Caco-2 (cell line): ENCODE measurements around the gene PCTP. TPM values are rescaled to one million over a fixed set of nuclear protein-coding genes. Genes with fewer than 3 reads are reported as not detected.

Experiments used
- BruUV-seq: library from RNA; stranded (reverse); fragments of 400-500 nt; replicated peaks from 2 replicates; lab custom pipeline; 2021; lab: Mats Ljungman, UMichigan
- CTCF ChIA-PET: fragments of 300-600 bp; sonication (Branson Sonifier 250); formaldehyde crosslinking; loops from one replicate; lab custom pipeline; 2022; ENCODE audit warnings: antibody characterized with exemption; lab: Charles Lee
- POLR2A ChIA-PET: fragments of 300-600 bp; sonication (Branson Sonifier 250); formaldehyde crosslinking; loops from one replicate; lab custom pipeline; 2022; ENCODE audit warnings: antibody characterized with exemption; lab: Charles Lee
- DNase-seq, 2 experiments: peaks; one replicate each; pipeline versions ENCODE4 v3.0.0 to v3.0.0-alpha.2; 2020 to 2022
- H3K27me3 ChIP-seq: replicated peaks from 2 replicates; pipeline ENCODE4 v1.6.0; 2011; ENCODE audit warnings: low read length; ENCODE audit not compliant: control insufficient read depth, insufficient read depth
- H3K36me3 ChIP-seq: 2 replicates; pipeline ENCODE4 v1.5.1; 2011; ENCODE audit warnings: low read length; ENCODE audit not compliant: control insufficient read depth, insufficient read depth
- H3K4me1 ChIP-seq: fragments of 250-450 bp; sonication (Bioruptor Pico); 2 replicates; pipeline ENCODE4 v1.5.1; 2020; ENCODE audit warnings: mild to moderate bottlenecking
- H3K4me3 ChIP-seq: 2 replicates; pipeline ENCODE4 v1.5.1; 2011; ENCODE audit warnings: low read depth, mild to moderate bottlenecking, control low read depth, low read length
- H3K9me3 ChIP-seq: fragments of 250-450 bp; sonication (Bioruptor Pico); 2 replicates; pipeline ENCODE4 v1.5.1; 2020; ENCODE audit warnings: mild to moderate bottlenecking, moderate library complexity
- H3K27ac Mint-ChIP-seq: one replicate; pipeline ENCODE4 v1.8.0; 2022; ENCODE audit warnings: mixed read lengths; ENCODE audit not compliant: unreplicated experiment
- H3K27me3 Mint-ChIP-seq: one replicate; pipeline ENCODE4 v1.8.0; 2022; ENCODE audit warnings: mixed read lengths; ENCODE audit not compliant: insufficient read depth, unreplicated experiment
- H3K36me3 Mint-ChIP-seq: one replicate; pipeline ENCODE4 v1.8.0; 2022; ENCODE audit warnings: mild to moderate bottlenecking, mixed read lengths; ENCODE audit not compliant: insufficient read depth, unreplicated experiment
- H3K4me1 Mint-ChIP-seq: one replicate; pipeline ENCODE4 v1.8.0; 2022; ENCODE audit warnings: low read depth, mixed read lengths; ENCODE audit not compliant: unreplicated experiment
- H3K4me3 Mint-ChIP-seq: one replicate; pipeline ENCODE4 v1.8.0; 2022; ENCODE audit warnings: mild to moderate bottlenecking, moderate library complexity, mixed read lengths; ENCODE audit not compliant: unreplicated experiment
- H3K9me3 Mint-ChIP-seq: one replicate; pipeline ENCODE4 v1.8.0; 2022; ENCODE audit warnings: mixed read lengths; ENCODE audit not compliant: unreplicated experiment
- intact Hi-C: fragments of 100-400 bp; cut with micrococcal nuclease; formaldehyde crosslinking; loops from one replicate; pipeline ENCODE4 v1.10.0; 2022; ENCODE audit not compliant: unreplicated experiment
- total RNA-seq: library from RNA; stranded (reverse); gene quantifications from 2 replicates; pipeline ENCODE4 v1.2.3, GENCODE V29; 2022
- TF ChIP-seq, protein P1 (sequence below), 2 experiments: fragments of 200-600 bp in 1 of 2; IDR thresholded peaks; 1 replicate in 1 of 2; 2 replicates in 1 of 2; pipeline versions ENCODE4 v1.5.1 to v1.8.0; 2011 to 2022; ENCODE audit warnings: antibody characterized with exemption in 1 of 2, control low read depth in 1 of 2, inconsistent platforms in 1 of 2, low read depth in 1 of 2, low read length in 1 of 2, mild to moderate bottlenecking in 1 of 2, moderate library complexity in 1 of 2; ENCODE audit not compliant: insufficient read depth in 1 of 2, severe bottlenecking in 1 of 2, unreplicated experiment in 1 of 2

The PCTP gene
- total RNA-seq, 1 experiment from 2014 or later: 16.7 TPM

DNA sequence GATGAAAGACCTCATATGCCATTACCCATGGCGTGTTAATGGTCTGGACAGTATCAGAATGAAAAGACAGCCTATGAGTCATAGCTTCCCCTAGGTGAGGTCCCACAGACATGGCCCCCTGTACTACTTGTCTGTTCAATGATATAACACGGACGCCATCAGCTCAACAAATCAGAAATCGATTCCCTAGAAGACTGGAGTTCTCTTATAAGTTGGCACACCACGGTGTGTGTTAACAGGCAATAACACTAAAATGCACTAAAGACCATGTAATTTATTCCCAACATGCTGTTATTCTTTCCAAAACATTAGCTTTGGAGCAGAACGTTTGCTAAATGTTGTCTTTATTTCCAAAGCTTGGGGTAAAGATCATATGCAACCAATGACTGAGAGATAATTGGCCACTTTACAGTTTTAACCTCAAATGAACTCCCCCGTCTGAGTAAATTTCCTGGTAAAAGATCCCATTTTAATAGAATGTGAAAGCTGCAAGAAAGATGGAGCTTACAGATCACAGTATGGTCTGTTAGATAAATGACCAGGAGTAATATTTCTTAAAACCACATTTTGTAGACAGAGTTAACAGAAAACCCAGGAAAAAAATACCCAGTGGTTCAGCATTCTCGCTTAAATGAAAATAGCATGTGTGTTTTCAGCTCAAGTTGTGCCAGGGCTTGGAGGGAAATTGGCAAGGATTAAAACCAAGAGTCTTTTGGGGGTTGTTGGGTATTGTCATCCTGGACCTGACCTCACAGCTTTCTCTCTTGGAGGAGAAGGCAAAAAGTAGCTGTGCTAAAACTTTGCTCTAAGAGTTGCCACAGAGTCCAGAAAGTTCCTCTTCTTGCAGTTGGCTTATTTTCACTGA is 65.9 kb downstream of the PCTP start:
- H3K4me3 ChIP-seq: no peak overlapping the region
- CTCF ChIA-PET: no interaction called here
- Mint-ChIP-seq H3K4me3 (no peak overlapping the region), H3K9me3 (no peaks in the 10 kb centered on the region), H3K4me1 (no peaks in the 10 kb centered on the region), H3K27me3 (peaks cover 19% of the 10 kb centered on the region), H3K27ac (no peak overlapping the region), H3K36me3 (no peaks in the 10 kb centered on the region)
- TF ChIP-seq, protein P1, sequence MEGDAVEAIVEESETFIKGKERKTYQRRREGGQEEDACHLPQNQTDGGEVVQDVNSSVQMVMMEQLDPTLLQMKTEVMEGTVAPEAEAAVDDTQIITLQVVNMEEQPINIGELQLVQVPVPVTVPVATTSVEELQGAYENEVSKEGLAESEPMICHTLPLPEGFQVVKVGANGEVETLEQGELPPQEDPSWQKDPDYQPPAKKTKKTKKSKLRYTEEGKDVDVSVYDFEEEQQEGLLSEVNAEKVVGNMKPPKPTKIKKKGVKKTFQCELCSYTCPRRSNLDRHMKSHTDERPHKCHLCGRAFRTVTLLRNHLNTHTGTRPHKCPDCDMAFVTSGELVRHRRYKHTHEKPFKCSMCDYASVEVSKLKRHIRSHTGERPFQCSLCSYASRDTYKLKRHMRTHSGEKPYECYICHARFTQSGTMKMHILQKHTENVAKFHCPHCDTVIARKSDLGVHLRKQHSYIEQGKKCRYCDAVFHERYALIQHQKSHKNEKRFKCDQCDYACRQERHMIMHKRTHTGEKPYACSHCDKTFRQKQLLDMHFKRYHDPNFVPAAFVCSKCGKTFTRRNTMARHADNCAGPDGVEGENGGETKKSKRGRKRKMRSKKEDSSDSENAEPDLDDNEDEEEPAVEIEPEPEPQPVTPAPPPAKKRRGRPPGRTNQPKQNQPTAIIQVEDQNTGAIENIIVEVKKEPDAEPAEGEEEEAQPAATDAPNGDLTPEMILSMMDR (IDR thresholded peaks at IDR 0.05; ENCODE audit: insufficient read depth in 1 of 2, low read depth in 1 of 2, low read length in 1 of 2, severe bottlenecking in 1 of 2, unreplicated experiment in 1 of 2): no peak
- H3K4me1 ChIP-seq: no peaks in the 10 kb centered on the region
- POLR2A ChIA-PET: no interaction called here
- H3K36me3 ChIP-seq: no peaks in the 10 kb centered on the region
- peaks cover 2% of the 10 kb centered on the region; the same call in 1 of the 2 replicates for H3K27me3 ChIP-seq
- no peak for DNase-seq
- H3K9me3 ChIP-seq: no peaks in the 10 kb centered on the region
- BruUV-seq: no TSS peak
- intact Hi-C loops: no loop called here

DNA sequence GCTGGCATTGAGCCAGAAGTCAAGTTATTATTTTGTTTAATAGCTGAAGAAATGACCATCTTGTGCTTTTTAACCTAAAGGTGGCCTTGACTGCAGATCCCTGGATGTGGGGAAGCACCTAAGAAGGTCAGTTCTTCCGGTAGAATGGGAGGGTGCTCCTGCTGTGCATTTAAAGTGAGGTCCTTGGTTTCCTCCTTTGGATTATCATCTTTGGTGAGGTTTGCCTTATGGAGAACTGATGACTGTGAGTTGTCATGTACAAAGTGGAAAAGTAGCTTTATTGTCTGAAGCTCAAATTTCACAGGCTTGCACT is 66.5 kb downstream of the PCTP start:
- TF ChIP-seq, protein P1 (IDR thresholded peaks at IDR 0.05; ENCODE audit: insufficient read depth in 1 of 2, low read depth in 1 of 2, low read length in 1 of 2, severe bottlenecking in 1 of 2, unreplicated experiment in 1 of 2): no peak
- CTCF ChIA-PET: no interaction called here
- no peak overlapping the region for H3K4me3 ChIP-seq
- no TSS peak for BruUV-seq
- peaks cover 2% of the 10 kb centered on the region; the same call in 1 of the 2 replicates for H3K27me3 ChIP-seq
- intact Hi-C loops: no loop called here
- H3K36me3 ChIP-seq: no peaks in the 10 kb centered on the region
- no peak for DNase-seq
- POLR2A ChIA-PET: no interaction called here
- no peaks in the 10 kb centered on the region for H3K36me3 Mint-ChIP-seq
- peaks cover 19% of the 10 kb centered on the region for H3K27me3 Mint-ChIP-seq
- no peak overlapping the region for H3K27ac Mint-ChIP-seq
- H3K9me3 Mint-ChIP-seq: no peaks in the 10 kb centered on the region
- H3K4me1 Mint-ChIP-seq: no peaks in the 10 kb centered on the region
- no peaks in the 10 kb centered on the region for H3K4me1 ChIP-seq
- H3K4me3 Mint-ChIP-seq: no peak overlapping the region
- no peaks in the 10 kb centered on the region for H3K9me3 ChIP-seq

DNA sequence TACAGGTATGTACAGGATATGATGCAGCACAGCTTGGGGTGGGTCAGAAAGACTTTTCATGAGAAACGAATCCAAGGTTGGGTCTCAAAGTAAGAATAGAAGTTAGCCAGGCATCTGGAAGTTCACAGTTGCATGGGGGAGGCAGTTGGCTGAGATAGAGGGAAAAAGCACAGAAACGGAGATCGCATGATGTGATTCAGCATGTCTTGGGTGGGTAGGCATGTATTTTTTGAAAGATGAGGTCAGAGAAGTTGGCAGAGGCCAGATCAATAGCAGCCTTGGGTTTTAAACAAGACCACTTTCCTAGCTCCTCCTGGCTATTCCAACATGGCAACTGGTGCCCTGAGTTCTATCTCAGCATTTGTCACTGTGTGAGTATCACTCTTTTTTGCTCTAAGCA is 67.2 kb downstream of the PCTP start:
- no TSS peak for BruUV-seq

More for the DNA sequence above, 67.2 kb downstream of the PCTP start:
- CTCF ChIA-PET: no interaction called here
- DNase-seq: no peak
- Mint-ChIP-seq H3K27me3 (peaks cover 17% of the 10 kb centered on the region), H3K4me1 (no peaks in the 10 kb centered on the region), H3K36me3 (no peaks in the 10 kb centered on the region), H3K4me3 (no peak overlapping the region), H3K27ac (no peak overlapping the region), H3K9me3 (no peaks in the 10 kb centered on the region)
- no peak overlapping the region for H3K4me3 ChIP-seq
- intact Hi-C loops: no loop called here
- TF ChIP-seq, protein P1 (IDR thresholded peaks at IDR 0.05; ENCODE audit: insufficient read depth in 1 of 2, low read depth in 1 of 2, low read length in 1 of 2, severe bottlenecking in 1 of 2, unreplicated experiment in 1 of 2): no peak
- H3K27me3 ChIP-seq: peaks cover 2% of the 10 kb centered on the region; the same call in 1 of the 2 replicates
- no peaks in the 10 kb centered on the region for H3K36me3 ChIP-seq
- H3K9me3 ChIP-seq: no peaks in the 10 kb centered on the region
- H3K4me1 ChIP-seq: no peaks in the 10 kb centered on the region
- POLR2A ChIA-PET: no interaction called here
